Ramos (cell line): ENCODE measurements around the gene BCAN.

Source experiments
- in situ Hi-C: fragments of 300-500 bp; cut with MboI; formaldehyde crosslinking; loops from one replicate; pipeline ENCODE4 v1.14.3; 2022; ENCODE audit warnings: low sequenced_read_pairs; ENCODE audit not compliant: unreplicated experiment

BCAN gene

DNA sequence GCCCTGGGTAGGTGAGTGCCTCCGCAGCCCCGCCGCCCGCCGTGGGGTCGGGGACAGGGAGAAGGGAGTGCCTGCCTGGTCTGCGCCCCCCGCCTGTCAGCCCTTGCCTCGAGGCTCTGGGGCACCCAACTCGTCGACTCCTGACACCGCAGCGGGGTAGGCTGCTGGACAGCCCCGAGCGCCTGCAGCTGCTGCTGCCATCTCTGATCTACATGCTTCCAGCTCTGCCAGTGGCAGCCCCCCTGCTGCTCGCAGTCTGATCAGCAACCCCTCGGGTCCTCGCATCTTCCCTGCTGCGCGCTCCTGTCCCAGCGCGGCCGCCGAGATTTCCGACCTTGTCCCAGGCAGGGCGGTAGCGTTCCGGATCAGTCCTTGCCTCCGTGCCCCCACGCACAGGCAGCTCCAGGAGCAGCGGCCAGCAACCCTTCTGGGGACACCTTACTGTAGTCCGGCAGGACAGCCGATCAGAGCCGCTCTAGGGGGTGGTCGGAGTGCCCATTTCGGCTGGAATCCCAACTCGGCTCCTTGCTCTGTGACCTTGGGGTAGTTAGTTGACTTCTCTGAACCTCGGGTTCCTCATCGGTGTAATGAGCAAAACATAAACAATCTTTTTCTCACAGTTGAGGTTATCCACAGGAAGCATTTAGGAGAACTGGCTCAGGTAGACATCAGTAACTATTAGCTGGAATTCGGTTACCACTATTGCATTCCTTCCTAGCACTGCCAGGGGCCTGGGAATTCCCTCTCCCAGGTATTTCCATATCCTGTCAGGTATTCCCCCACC is 540 bp downstream of the BCAN start:
- in situ Hi-C loops = no loop called here

DNA sequence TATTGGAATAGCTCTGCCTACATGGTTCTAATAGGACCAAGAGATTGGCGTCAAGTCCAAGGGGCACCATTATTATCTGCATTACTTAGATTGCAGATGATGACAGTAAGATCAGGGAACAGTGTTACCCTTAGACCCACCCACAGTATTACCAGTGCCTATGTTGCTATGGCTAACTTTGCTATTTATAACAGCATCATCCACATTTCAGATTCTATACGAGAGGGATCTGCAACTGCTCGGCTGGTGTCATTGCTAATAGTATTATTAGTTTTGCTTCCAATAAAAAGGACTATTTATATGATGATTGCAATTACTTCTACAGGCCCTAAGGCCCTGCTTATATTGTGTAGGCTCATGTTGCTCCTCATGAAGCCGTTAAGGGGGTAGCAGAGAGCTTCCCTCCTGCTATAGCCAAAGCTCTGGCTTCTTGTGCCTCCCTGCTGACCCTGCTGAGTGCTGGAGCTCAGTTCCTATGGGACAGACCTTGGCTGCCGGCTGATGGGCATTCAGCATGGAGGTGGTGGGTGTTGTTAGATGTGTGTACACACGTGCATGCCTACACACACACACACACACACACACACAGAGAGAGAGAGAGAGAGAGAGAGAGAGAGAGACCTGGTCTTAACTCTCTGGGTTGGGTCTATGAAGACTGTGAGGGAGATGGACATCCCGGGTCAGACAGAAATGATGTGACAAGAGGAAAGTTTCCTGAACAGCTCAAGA is 1.3 kb downstream of the BCAN start:
- in situ Hi-C loops = no loop called here

DNA sequence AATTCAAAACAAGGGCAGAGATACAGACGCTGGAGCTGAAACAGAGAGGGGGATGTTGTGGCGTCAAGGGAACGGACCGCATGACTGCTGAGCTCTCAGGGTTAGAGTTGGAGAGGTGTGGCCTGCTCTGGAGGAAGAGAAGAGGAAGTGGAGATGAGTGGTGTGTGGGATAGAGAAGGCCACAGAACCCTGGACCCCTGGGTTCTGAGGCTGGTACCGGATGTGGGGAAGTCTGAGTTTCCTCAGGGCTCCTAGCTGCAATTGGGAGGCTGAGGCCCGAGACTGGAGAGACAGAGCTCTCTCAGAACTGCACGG is 1.8 kb downstream of the BCAN start:
- in situ Hi-C loops = no loop called here

DNA sequence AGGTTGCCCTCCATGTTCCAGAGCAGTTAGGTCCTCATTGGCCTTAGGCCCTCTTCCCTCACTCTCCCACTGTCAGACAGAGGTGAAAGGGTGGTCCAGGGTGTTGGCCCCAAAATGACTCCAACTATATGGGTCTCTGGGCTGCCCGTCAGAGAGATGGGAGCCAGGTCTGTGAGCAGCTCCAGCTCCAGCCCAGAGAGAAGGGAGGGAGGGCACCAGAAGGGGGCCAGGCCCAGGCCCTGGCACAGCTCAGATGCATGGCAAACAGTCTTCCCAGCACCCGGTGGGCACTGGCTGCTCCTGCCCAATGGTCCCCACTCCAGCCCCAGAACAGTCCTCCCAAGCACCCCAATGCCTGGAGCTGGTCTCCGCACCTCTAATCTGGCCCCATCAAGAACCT is 2.2 kb downstream of the BCAN start:
- in situ Hi-C loops = no loop called here

DNA sequence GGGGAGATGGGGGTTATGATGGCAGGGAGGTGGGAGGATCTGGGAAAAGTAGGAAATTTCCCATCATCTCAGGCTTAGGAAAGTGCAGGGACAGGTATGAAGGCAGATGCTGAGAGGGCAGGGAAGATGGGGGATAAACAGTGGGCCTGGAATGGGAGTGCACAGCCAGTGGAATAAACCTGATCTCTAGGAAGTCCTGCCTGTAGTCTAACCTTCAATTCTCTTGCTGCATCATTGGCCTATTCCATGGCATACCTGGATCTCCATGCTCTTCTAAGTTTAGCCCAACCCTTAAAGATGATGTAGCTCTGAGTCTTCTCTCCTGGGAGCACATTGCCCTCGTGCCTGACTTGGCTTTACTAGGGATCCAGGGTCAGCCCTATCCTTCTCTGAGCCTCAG is 2.7 kb downstream of the BCAN start:
- in situ Hi-C loops = no loop called here

DNA sequence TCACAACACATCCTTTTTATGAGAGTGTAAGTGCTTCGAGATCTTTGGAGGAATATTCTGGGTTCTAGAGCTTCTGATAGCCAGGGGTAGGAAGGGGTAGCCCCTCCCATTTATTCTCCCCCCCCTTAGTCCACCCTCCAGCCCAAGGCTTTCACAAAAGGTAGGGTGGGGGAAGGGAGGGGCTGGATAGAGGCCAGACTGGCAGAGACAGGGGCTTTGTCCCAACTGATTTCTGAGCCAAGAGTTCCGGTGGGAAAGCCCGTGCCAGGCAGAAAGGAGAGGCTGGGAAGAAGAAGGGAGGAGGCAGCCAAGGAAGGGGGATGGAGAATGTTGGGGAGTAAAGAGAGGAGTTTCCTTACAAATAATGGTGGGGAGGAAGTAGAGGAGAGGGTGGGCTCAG is 3.1 kb downstream of the BCAN start:
- in situ Hi-C loops = no loop called here

DNA sequence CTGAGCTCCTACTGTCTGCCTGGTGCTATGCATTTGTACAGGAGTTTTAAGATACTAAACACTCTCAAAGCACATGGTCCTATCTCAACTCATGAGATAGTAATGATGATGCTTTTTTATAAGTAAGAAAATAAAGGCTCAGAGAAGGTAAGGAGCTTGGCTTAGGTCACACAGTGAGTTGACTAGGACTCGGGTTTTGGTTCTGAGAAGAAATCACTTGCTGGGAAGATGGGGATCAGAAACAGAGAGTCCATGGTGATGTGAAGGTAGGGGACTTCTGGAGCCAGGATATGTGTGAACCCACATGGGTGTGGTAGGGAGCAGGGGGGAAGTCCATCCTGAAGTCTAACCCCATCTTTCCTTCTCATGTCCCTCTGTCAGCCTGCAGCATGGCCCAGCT is 3.7 kb downstream of the BCAN start:
- in situ Hi-C loops = no loop called here

DNA sequence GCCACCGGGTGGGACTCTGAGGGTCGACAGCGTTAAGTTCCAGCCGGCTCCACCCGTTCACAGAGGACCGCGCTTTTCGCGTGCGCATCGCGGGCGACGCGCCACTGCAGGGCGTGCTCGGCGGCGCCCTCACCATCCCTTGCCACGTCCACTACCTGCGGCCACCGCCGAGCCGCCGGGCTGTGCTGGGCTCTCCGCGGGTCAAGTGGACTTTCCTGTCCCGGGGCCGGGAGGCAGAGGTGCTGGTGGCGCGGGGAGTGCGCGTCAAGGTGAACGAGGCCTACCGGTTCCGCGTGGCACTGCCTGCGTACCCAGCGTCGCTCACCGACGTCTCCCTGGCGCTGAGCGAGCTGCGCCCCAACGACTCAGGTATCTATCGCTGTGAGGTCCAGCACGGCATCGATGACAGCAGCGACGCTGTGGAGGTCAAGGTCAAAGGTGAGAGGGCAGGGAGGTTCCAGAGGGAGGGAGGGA is 4.9 kb downstream of the BCAN start:
- in situ Hi-C loops = no loop called here

DNA sequence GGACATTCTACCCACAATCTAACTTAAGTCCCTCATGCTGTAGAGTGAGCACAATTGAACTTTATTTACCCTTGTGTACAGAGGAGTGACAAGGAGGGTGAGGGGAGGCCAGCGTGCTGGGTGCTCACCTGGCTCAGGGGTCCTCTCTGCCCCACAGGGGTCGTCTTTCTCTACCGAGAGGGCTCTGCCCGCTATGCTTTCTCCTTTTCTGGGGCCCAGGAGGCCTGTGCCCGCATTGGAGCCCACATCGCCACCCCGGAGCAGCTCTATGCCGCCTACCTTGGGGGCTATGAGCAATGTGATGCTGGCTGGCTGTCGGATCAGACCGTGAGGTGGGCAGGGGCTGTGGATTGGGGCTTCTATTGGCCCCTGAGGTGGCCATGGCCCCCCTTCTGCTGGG is 5.4 kb downstream of the BCAN start:
- in situ Hi-C loops = no loop called here

DNA sequence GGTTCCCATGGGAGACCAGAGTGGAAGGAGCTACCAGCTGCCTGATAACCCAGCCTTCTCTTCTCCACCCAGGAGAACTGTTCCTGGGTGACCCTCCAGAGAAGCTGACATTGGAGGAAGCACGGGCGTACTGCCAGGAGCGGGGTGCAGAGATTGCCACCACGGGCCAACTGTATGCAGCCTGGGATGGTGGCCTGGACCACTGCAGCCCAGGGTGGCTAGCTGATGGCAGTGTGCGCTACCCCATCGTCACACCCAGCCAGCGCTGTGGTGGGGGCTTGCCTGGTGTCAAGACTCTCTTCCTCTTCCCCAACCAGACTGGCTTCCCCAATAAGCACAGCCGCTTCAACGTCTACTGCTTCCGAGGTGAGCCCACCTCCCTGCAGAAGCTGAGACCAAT is 6.6 kb downstream of the BCAN start:
- in situ Hi-C loops = no loop called here

DNA sequence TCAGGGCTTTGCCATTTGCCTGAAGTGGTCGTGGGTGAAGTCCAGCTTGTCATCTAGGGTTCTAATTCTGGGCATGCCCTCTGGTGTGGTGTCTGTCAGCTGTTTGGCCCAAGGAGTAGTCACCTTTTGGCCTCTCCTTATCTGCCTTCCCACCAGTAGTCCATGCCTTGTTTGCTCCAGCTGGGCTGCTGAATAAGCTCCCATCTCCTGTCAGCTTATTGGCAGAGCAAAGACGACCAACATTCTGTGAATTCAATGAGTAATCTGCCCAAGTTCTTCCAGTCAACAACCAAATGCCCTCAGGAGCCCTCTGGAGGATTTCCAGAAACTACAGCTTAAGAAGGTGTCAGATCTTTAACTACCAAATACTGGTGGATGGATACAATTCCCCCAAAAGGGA is 7.0 kb downstream of the BCAN start:
- in situ Hi-C loops = no loop called here

DNA sequence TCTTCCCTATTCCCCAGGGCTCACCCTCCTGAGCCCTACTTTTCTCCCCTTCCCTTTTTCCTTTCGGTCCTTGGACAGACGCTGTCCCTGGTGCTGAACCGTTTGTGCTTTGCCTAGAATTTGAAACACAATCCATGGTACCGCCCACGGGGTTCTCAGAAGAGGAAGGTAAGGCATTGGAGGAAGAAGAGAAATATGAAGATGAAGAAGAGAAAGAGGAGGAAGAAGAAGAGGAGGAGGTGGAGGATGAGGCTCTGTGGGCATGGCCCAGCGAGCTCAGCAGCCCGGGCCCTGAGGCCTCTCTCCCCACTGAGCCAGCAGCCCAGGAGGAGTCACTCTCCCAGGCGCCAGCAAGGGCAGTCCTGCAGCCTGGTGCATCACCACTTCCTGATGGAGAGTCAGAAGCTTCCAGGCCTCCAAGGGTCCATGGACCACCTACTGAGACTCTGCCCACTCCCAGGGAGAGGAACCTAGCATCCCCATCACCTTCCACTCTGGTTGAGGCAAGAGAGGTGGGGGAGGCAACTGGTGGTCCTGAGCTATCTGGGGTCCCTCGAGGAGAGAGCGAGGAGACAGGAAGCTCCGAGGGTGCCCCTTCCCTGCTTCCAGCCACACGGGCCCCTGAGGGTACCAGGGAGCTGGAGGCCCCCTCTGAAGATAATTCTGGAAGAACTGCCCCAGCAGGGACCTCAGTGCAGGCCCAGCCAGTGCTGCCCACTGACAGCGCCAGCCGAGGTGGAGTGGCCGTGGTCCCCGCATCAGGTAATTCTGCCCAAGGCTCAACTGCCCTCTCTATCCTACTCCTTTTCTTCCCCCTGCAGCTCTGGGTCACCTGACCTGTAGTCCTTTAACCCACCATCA is 10.4 kb downstream of the BCAN start:
- in situ Hi-C loops = no loop called here

DNA sequence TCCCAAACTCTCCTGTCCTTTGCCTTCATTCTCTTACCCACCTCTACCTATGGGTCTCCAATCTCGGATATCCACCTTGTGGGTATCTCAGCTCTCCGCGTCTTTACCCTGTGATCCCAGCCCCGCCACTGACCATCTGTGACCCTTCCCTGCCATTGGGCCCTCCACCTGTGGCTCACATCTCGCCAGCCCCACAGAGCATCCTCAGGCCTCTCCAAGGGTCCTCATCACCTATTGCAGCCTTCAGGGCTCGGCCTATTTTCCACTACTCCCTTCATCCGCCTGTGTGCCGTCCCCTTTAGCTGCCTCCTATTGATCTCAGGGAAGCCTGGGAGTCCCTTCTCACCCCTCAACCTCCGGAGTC is 11.1 kb downstream of the BCAN start:
- in situ Hi-C loops = no loop called here

DNA sequence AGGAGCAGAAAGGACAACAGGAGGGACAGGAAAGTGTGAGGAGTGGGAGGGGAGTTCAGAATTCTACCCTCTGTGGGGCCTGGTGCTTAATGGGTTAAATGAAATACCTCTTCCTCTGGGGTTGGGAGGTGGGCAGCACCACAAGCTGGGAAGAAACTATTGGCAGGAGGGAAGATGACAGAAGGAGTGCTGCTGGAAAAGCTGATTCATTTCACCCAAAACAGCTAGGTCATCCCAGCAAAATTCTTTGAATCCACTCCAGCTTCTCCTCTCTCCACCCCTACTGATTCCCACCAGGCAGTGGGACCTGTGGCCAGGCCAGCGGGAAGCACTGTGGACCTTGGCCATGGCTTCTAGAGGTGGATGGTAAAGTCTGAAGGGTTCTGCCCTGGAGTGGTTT is 12.8 kb downstream of the BCAN start:
- in situ Hi-C loops = loop anchor here (5.0 kb wide), 1 partner anchor 32 kb away; no protein-coding TSS in a partner anchor

DNA sequence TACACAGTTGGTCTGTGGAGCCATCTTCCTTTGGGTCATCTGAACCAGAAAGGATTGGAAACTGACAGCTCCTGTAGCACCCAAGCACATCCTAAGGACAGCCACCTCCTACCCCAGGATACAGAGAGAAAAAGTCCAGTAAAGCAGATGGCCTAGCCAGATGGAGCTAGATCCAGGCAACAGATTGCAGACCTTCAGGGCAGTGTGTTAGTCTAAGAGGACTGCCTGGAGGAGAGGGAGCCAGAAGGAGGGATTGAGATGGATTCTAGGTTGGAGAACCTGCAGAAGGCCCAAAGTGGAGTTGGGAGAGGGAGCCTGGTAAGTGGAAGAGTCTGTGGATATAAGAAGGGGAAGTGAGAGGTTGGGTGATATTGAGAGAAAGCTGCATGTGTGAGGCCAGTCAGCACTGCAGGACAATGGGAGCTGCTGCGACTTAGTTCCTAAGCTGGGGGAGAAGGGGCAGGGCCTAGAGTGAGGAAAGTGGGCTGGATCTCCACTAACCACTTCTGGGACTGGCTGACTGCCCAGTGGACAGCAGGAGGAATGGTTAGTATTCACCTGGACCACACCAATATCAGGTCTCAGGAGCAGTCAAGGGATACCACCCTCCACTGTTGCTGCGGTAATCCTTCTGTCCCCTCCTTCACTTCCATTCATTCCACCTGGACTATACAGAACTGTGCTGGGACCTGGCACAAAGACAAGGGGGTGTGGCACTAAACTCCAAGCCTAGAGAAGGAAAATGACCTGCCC is 13.4 kb downstream of the BCAN start:
- in situ Hi-C loops = loop anchor here (5.0 kb wide), 1 partner anchor 33 kb away; no protein-coding TSS in a partner anchor

DNA sequence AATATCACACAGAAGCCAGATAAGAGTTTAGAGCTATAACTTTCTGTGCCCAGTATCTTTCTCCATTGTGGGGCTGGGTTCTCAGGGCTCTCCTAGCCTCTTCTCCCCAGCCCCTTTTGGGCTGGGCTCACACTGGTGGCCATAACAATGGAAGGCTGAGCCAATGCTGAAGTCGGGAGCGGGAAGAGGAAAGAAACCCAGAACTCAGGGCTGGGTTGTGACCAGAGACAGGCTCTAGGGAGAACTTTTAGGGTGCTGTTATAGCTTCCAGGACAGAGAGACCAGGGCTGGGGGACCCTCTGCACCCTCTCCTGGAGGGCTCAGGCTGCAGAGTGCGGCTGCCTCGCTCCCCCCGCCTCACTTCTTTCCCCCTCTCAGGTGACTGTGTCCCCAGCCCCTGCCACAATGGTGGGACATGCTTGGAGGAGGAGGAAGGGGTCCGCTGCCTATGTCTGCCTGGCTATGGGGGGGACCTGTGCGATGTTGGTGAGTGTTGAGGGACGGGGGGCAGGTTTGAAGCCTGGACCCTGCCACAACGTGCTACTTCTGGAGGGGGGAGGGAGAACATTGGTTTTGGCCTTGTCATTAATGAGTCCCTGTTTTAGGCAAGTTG is 14.1 kb downstream of the BCAN start:
- in situ Hi-C loops = loop anchor here (5.0 kb wide), 1 partner anchor 34 kb away; no protein-coding TSS in a partner anchor

DNA sequence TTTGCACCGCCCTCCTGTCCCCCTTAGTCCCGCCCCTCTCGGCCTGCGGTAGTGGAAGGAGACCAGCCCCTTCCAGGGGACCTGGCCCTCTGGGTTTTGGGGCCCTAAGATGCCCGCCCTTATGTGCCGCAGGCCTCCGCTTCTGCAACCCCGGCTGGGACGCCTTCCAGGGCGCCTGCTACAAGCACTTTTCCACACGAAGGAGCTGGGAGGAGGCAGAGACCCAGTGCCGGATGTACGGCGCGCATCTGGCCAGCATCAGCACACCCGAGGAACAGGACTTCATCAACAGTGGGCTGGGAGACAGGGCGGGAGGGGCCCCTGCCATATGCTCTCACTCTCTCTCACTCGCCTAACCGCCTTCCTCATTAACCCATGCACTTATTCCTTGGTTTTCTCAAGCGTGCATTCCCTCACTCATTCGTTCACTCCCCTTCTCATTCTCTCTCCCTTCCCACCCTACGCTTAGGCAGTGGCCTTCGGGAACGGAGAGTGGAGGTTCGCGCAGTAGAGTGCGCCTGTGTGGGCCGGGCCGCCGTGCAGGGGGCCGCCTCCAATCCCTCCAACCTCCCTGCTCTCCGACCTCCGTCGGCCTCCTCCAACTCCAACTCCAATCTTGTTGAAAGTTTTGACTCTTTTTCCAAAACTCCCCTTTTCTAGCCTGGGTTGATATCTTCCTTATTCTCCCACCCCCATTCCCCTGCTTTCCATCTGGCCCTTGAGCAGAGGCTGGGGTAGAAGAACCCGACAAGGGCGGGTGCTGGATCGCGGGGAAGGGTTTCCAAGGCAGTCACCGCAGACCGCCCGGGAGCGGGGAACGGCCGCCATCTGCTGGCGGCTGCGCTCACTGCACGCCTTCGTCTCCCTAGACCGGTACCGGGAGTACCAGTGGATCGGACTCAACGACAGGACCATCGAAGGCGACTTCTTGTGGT is 15.2 kb downstream of the BCAN start:
- in situ Hi-C loops = loop anchor here (5.0 kb wide), 1 partner anchor 35 kb away; no protein-coding TSS in a partner anchor

DNA sequence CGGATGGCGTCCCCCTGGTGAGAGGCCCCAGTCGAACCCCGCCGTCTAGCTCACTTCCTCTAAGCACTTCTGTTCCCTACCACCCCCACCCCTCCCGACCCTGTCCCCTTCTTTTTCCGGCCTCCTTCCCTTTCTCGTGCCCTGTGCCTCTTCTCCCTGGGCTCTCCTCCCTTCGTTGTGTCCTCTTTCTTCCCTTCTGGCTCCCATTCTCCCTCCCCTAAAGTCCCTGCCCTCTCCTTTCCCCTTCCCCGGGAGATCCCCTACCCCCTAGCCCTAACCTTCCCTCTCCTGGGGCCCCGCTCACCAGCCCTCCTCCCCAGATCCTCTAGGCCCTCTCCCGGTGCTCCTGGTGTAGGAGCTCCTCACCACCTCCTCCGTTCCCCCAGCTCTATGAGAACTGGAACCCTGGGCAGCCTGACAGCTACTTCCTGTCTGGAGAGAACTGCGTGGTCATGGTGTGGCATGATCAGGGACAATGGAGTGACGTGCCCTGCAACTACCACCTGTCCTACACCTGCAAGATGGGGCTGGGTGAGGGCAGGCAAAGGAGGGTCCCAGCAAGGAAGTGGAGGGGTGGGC is 15.9 kb downstream of the BCAN start:
- in situ Hi-C loops = loop anchor here (5.0 kb wide), 1 partner anchor 36 kb away; no protein-coding TSS in a partner anchor
